HG02943 (cell line): Measurements from ENCODE around the gene IRF1.

Experiments used
- ATAC-seq: cut with Tn5 transposase; IDR thresholded peaks from one replicate; pipeline ENCODE4 v1.9.1; 2021; ENCODE audit warnings: mild to moderate bottlenecking, low read depth, moderate library complexity; ENCODE audit not compliant: unreplicated experiment

IRF1 gene

GRCh38 chr5:132501629-132501956, 11.0 kb upstream of the IRF1 start:
- no peak for ATAC-seq

- ATAC-seq: no peak
Measured at GRCh38 chr5:132500931-132501628, 10.5 kb upstream of the IRF1 start.

DNA sequence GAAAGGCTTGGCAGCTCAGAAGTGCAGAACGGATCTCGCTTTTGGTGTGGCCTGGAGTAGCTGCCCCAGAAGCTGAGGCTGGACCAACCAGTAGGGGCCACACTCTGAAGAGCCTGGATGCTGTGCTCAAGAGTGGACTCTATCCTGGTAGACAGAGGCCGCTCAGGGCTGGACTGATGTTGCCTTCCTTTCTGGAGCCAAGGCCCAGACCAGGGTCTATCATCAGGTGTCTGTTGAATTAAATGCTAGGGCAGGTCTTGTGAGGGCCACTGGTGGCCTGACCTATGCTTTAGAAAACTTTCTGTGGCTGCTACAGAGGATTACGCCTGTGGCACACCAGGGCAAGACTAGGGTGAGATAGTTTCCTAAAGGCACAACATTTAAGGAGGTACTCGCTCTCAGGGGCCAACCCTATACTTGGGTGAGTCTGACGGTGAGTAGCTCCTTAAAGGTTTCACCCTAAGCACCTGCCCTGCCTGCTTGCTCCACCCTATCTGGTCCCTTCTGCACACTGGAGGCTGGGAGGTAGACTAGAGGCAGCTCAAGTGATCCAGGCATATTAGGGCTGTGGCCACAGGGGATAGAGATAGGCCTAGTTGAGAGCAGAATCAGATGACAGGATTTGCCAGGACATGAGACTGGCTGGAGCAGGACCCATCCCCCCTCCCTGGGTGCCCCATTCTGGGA, 9.8 kb upstream of the IRF1 start:
- ATAC-seq: no peak

- ATAC-seq: no peak
Measured at GRCh38 chr5:132499440-132500243, 9.1 kb upstream of the IRF1 start.

- ATAC-seq: no peak
Measured at GRCh38 chr5:132498686-132499271, 8.2 kb upstream of the IRF1 start.

GRCh38 chr5:132498152-132498551, 7.6 kb upstream of the IRF1 start:
- no peak for ATAC-seq

DNA sequence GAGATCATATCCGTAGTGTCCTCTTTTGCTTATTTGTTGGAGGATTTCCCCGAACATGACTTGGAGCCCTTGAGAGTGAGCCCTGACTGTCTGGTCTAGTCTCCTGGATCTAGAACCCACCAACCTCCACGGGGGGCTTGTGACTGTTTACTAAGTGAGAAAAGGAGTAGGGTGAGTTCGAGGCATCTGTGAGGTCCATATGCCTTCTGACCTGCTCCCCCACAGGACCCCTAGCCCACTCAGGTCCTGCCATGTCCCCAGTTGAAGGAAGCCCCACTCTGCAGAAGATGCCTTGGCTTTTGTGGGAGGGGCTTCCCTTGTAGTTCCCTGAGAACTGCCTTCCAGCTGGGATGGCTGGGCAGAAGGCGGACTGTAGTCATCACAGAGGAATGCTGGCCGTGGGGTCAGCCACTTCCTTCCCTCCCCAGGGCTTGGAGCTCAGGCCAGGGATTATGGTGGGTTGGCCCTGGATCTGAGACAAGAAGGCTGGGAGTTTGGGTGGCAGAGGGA, 7.0 kb upstream of the IRF1 start:
- ATAC-seq: no peak

DNA sequence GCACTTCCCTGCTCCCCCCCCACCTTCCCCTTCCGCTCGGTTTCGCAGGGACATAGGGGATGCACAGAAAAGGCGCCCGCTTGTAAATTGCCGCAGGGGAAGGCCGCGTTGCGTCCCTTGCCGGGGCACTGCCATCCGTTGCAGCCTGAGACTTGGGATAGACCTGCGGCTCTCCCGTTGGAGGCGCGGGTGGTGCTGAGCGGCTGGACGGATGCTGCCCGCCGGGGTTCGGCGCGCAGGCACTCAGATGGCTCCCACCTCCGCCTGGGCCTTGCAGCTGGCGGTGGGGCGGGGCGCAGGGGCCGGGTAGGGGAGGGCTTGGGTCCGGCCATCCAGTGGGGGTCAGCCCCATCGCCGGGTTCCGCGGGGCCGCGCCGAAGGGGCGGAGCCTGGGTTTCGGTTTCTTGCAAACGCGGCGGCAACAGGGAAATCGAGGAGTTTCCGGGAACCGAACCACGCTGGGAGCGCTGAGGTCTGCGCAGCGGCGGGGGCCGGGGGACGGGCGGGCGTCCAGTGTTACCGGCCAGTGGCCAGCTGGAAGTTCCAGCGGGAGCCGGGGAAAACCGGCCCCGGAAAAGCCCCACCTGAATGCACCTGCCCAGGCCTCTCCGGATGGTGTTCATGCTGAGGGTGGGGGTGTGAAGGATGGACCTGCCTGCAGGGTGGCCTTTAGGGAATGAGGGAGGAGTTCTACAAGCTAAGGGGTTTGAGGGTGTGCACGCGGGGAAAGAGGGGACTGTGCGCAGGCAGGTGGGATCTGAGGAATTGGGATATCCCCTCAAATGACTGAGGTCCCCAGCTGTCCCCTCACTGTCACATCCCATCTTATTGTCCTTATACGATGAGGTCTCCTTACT, 6.3 kb upstream of the IRF1 start:
- ATAC-seq: peak; percentile 33

DNA sequence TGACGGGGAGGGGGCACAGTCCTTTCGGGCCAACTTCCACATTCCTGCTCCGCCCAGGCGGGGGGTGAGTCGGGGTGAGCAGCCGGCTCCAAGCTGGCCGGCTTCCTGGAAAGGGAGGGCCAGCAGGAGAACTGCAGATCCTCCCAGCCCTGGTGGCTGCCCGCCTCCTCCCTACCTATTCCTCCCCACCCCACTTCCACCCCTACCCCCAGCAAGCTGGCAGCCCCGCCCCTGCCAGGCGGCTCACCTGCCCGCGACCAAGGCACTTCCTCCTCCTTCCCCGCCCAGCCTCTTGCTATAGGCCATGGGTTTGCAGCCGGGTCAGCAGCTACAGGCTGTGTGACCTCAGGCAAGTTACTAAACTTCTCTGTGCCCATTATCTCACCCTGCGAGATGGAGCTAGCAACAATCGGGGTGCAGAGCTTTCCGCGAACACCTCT, 5.6 kb upstream of the IRF1 start:
- ATAC-seq: peak; percentile 57

DNA sequence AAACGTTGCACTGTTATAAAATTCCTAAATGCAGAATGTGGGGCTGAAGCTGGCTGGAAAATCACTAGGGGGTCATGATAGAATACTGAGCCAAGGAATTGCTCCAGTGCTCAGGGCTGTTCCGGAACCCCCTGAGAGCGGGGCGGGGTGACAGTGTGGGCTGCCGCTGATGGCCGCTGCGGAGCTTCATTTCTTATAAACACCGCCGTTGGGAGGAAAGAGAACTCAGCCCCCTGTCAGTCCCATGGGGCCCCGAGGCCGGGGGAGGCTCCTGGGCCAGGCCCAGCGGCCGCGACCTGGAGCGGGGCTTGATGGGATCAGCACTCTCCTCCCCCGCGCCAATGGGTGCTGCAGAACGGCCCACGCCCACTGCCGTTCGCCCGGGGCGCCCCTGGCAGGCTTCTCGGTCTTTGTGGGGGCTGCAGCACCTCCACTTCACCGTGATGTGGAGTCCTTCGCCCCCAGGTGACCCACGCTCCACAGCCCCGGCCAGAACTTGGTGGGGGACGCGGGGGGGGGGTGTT, 5.2 kb upstream of the IRF1 start:
- peak; percentile 41 for ATAC-seq

DNA sequence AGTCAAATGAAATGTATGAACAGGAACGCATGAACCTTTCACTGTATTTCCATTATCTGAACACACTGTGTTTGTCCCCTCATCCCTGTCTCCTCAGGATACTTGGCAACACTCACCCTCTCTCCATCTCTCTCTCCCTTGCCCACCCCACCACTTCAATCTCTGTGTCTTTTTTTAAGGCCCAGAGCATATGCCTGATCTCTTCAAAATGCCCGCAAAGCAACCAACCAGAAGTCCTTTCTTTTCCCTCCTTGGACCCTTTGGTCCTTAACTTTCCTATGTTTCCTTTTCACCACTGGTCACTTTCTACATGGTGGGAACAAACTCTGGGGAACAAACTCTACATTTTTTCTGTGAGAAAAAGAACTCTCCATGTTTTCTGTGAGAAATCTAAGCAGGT, 3.2 kb upstream of the IRF1 start:
- ATAC-seq: no peak

DNA sequence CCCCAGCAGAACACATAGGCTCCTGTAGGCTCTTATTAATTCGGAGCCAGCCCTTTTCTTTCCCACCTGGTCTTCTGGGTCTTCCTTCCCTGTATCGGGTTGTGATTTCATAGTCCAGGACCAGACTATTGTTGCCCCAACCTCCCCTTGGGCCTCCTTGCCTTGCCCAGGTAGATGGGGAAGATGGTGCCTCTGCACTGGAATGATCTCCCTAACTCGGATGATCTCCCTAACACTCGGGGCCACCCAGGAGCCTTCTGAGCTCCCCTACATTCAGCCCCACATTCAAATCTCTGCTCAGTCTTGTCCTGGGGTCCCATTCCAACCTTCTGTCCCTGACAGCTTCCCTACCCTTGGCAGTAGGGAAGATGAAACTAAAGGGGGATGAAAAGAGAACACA, 2.7 kb upstream of the IRF1 start:
- no peak for ATAC-seq

- ATAC-seq: no peak
Measured at GRCh38 chr5:132492386-132493125, 2.0 kb upstream of the IRF1 start.

DNA sequence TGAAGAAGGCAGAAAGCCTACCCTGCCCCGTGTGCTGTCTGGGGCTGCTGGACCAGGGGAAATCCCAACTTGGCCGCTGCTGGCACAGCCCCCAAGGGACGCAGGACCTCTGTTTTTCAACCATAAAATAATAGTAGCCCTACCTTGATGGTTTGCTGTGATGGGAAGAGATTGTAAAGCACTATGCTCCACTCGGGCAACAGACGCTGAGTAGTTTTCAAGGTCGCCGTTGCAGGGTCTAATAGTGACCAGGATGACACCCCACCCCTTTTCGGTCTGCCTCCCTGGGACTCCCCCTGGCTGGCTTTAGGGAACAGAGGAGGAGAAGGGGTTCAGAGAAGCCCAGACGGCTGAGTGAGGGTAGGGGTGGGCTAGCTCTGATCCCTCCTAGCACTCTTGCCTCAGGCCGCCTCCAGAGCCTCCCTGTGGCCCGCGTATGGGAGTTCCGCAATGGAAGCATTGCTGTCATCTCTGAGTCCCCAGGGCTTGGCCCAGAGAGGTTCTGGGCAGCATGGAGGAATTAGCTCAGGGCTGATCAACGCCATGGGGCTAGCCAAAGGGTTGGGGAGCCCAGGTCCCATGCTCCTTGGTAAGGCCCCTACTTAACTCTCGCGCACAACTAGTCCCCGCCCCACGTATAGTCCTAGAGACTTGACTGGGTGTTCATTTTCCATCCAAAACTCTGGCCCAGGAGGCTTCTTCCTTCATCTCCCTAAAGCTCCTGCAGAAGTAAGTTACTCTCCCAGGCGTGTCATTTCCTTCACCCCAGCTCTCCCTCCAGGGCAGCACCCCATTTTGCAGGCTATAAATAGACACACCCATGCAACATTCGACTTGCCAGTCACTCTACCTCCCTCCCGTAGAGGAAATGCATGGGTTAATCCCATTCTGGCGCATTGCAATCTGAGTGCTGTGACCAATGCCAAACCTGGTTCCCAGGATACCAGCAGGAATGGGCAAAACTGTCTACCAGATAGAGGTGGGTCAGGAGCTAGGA, 1.1 kb upstream of the IRF1 start:
- ATAC-seq: peak; percentile 16

DNA sequence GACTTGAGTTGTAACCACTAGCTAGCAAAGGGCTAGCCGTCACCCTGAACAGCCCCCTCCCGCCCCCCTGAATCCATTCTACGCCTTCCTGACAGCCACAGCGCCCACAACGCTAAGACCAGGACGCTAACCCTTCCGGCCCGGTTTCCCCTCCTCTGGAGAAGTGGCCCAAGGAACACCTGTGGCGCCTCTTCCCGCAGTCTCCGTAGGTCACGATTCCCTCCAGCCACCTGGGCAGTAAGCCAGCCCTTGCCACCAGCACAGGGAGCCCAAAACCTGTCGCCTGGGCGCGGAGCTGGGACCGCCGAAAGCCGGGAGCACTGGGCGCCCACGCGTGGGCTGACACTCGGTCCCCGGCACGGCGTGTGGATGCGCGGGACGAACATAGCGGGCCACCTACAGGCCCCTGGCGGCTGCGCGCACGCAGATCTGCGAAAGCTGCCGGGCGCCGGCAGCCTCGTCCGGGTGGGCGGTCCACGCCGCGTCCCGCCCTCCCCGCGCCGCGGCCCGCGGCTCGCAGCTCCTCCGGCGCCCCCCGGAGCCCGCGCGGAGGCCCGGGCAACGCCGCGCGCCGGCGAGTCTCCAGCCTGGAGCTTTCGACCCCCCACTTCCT, 596 bp downstream of the IRF1 start:
- ATAC-seq: peak; percentile 22

DNA sequence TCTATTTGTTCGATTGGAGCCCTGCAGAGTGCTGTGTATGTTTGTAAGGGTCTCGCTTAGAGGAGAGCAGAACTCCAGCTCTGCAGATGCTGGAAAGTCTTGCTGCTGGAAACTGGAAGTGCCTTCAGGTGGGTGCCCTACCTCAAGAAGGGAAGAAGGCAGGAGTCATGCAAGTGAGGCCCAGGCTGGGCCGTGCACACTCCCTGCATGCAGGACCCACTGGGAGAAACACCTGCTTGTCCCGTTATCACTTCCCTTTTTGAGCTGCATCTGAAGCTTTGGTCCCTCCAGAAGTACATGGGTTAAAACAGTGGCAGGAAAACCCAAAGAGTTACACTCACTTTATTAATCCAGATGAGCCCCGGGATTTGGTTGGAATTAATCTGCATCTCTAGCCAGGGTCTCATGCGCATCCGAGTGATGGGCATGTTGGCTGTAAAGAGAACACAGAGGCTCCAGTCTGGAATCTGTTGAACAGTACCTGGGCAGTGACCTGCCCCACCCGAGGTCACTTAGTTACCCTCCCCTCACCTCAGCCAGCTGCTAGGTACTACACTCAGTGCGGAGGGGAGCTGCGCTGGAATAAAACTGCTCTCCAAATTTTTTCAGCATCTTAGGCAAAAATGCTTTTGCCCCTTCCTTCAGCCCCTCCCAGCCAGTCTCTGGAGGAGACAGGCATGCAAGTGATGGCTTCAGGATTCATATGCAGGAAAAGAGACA, 1.4 kb downstream of the IRF1 start:
- no peak for ATAC-seq

DNA sequence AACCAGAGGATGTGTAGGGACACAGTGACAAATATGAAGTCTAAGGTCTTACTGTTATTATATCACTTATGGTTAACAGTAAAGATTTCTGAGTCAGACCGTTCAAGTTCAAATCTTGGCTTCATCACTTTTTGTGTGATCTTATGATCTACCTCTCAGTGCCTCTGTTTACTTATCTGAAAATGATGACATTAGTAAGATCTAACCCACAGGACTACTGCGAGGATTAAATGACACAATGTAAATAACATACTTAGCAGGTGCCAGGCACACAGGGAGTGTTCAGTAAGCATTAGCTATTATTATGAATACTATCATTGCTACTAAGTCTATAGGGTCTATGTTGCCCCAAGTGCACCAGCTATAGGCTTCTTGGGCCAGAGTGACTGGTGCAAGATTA, 2.0 kb downstream of the IRF1 start:
- ATAC-seq: no peak
